CD14-positive monocyte (primary cell): ENCODE results near the gene MIER3. TPM values are rescaled to one million over a fixed set of nuclear protein-coding genes. Genes with fewer than 3 reads are reported as not detected.

Experiments used
- DNase-seq, 3 donors: peaks; one replicate each; pipeline ENCODE4 v3.0.0-alpha.2; 2011 to 2022
- H2AFZ ChIP-seq: 2 replicates; pipeline ENCODE4 v1.6.0; 2012; ENCODE audit warnings: mild to moderate bottlenecking, low read depth, low read length, inconsistent platforms; ENCODE audit not compliant: insufficient read depth, poor library complexity, severe bottlenecking
- H3K27ac ChIP-seq, 2 donors: 1 replicate in 1 of 2; 2 replicates in 1 of 2; pipeline ENCODE4 v1.5.1; 2012 to 2013; ENCODE audit warnings: low read length in 2 of 2, control low read depth in 1 of 2, inconsistent platforms in 1 of 2, low read depth in 1 of 2, mild to moderate bottlenecking in 1 of 2
- H3K27me3 ChIP-seq, 2 donors: one replicate each; pipeline versions ENCODE4 v1.6.0 to v1.6.1; 2011 to 2013; ENCODE audit warnings: low read length in 2 of 2; ENCODE audit not compliant: control insufficient read depth in 2 of 2, insufficient read depth in 2 of 2
- H3K36me3 ChIP-seq, 2 donors: replicated peaks in 1 of 2; 1 replicate in 1 of 2; 2 replicates in 1 of 2; pipeline versions ENCODE4 v1.5.1 to v1.6.1; 2012 to 2013; ENCODE audit warnings: low read length in 2 of 2, control low read depth in 1 of 2, inconsistent platforms in 1 of 2, mild to moderate bottlenecking in 1 of 2; ENCODE audit not compliant: insufficient read depth in 2 of 2, control insufficient read depth in 1 of 2
- H3K4me1 ChIP-seq, 2 donors: 1 replicate in 1 of 2; 2 replicates in 1 of 2; pipeline versions ENCODE4 v1.5.1 to v1.6.1; 2012 to 2013; ENCODE audit warnings: low read length in 2 of 2, control low read depth in 1 of 2, inconsistent platforms in 1 of 2, mild to moderate bottlenecking in 1 of 2, moderate library complexity in 1 of 2; ENCODE audit not compliant: insufficient read depth in 2 of 2, control insufficient read depth in 1 of 2
- H3K4me2 ChIP-seq: replicated peaks from 2 replicates; pipeline ENCODE3; 2012; ENCODE audit warnings: low read length, moderate library complexity, mild to moderate bottlenecking; ENCODE audit not compliant: poor library complexity, severe bottlenecking; ENCODE audit errors: extremely low read depth
- H3K4me3 ChIP-seq, 3 experiments: fragments of 200-600 bp in 1 of 3; sonication (generic) in 1 of 3; replicated peaks in 1 of 3; 1 replicate in 2 of 3; 2 replicates in 1 of 3; pipeline ENCODE4 v1.5.1; 2011 to 2013; ENCODE audit warnings: low read length in 3 of 3, mild to moderate bottlenecking in 3 of 3, control low read depth in 2 of 3, low read depth in 2 of 3, inconsistent platforms in 1 of 3, moderate library complexity in 1 of 3
- H3K79me2 ChIP-seq: 2 replicates; pipeline ENCODE4 v1.6.0; 2012; ENCODE audit warnings: mild to moderate bottlenecking, control low read depth, inconsistent platforms, low read length, moderate library complexity; ENCODE audit not compliant: insufficient read depth
- H3K9ac ChIP-seq: 2 replicates; pipeline ENCODE4 v1.6.0; 2017; ENCODE audit warnings: low read length, mild to moderate bottlenecking; ENCODE audit not compliant: insufficient read depth, poor library complexity, severe bottlenecking
- H3K9me3 ChIP-seq, 2 donors: replicated peaks in 1 of 2; 1 replicate in 1 of 2; 2 replicates in 1 of 2; pipeline versions ENCODE4 v1.5.1 to v1.6.1; 2012 to 2013; ENCODE audit warnings: low read length in 2 of 2, control low read depth in 1 of 2; ENCODE audit not compliant: control insufficient read depth in 1 of 2, insufficient read depth in 1 of 2
- H4K20me1 ChIP-seq: 2 replicates; pipeline ENCODE4 v1.6.0; 2012; ENCODE audit warnings: mild to moderate bottlenecking, low read length, control low read depth, moderate library complexity; ENCODE audit not compliant: insufficient read depth
- H3K27ac Mint-ChIP-seq, 7 donors: one replicate each; pipeline ENCODE4 v1.8.0; 2020; ENCODE audit warnings: mild to moderate bottlenecking in 7 of 7, mixed read lengths in 7 of 7, moderate library complexity in 6 of 7, inconsistent platforms in 2 of 7
- H3K27me3 Mint-ChIP-seq, 3 donors: one replicate each; pipeline ENCODE4 v1.8.0; 2021 to 2022; ENCODE audit warnings: low read depth in 3 of 3, mild to moderate bottlenecking in 3 of 3, mixed read lengths in 3 of 3, moderate library complexity in 3 of 3, inconsistent platforms in 1 of 3
- H3K36me3 Mint-ChIP-seq, 2 donors: one replicate each; pipeline ENCODE4 v1.8.0; 2020; ENCODE audit warnings: mixed read lengths in 2 of 2, inconsistent platforms in 1 of 2, mild to moderate bottlenecking in 1 of 2
- H3K4me1 Mint-ChIP-seq: one replicate; pipeline ENCODE4 v1.8.0; 2020; ENCODE audit warnings: mild to moderate bottlenecking, mixed read lengths
- H3K4me3 Mint-ChIP-seq, 2 donors: one replicate each; pipeline ENCODE4 v1.8.0; 2020; ENCODE audit warnings: mild to moderate bottlenecking in 2 of 2, mixed read lengths in 2 of 2, moderate library complexity in 1 of 2
- H3K9me3 Mint-ChIP-seq, 7 donors: one replicate each; pipeline ENCODE4 v1.8.0; 2020 to 2022; ENCODE audit warnings: mixed read lengths in 7 of 7, mild to moderate bottlenecking in 6 of 7, moderate library complexity in 6 of 7, inconsistent platforms in 2 of 7
- WGBS: methylation state at CpG from one replicate; pipeline ENCODE4 v1.1.5; 2013; ENCODE audit warnings: missing lambda C conversion rate; ENCODE audit not compliant: insufficient coverage; 5-methylcytosine and 5-hydroxymethylcytosine counted together
- intact Hi-C, 2 donors: fragments of 100-400 bp; cut with micrococcal nuclease; formaldehyde crosslinking; loops; one replicate each; pipeline versions ENCODE4 v1.15.0 to v1.15.1; 2023
- polyA plus RNA-seq, 3 donors: library from polyadenylated mRNA; depleted of rRNA in 1 of 3; unstranded in 2 of 3; stranded (reverse) in 1 of 3; fragments of 300-500 nt in 2 of 3; fragments of >200 nt in 1 of 3; fragmentation: Illumina TruSeq in 2 of 3; gene quantifications; 1 replicate in 2 of 3; 2 replicates in 1 of 3; pipeline ENCODE4 v1.2.3, GENCODE V29; 2012 to 2021
- TF ChIP-seq, protein P1 (sequence below): fragments of 200-600 bp; IDR thresholded peaks from one replicate; pipeline ENCODE4 v1.8.0; 2022; ENCODE audit warnings: antibody characterized with exemption, mild to moderate bottlenecking

MIER3 gene
- polyA plus RNA-seq, 3 donors = 2.4 to 5.7 (median 2.9) TPM

DNA sequence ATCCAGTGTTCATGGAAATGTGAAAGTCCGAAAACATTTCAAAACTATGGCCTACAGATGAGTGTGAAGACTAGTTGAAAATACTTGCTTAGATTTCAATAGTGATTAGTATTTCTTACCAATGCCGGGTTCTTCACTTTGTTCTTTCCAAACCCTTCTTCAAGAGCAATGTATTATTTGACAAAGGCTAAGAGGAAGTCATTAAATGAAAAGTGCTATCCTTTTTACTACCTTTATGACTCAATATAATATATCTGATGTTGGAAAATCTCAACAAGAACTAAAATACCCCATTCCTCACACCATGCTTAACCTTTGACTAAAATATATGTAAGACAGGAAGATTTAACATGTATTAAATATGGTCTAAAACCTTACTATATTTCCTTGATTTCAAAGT lies 6.7 kb upstream of the MIER3 start:
- H3K9ac ChIP-seq = no peak overlapping the region
- no peaks in the 10 kb centered on the region for H3K4me1 ChIP-seq
- Mint-ChIP-seq H3K4me1 (peaks cover 5% of the 10 kb centered on the region), H3K27me3 (peaks cover 10 to 17% (median 11%) of the 10 kb centered on the region in 3 donors), H3K36me3 (no peaks in the 10 kb centered on the region), H3K9me3 (peaks cover 0 to 11% (median 5%) of the 10 kb centered on the region in 7 donors), H3K4me3 (no peak overlapping the region), H3K27ac (no peak overlapping the region)
- DNase-seq = no peak
- H2AFZ ChIP-seq = no peak overlapping the region
- H4K20me1 ChIP-seq = no peaks in the 10 kb centered on the region
- TF ChIP-seq, protein P1, sequence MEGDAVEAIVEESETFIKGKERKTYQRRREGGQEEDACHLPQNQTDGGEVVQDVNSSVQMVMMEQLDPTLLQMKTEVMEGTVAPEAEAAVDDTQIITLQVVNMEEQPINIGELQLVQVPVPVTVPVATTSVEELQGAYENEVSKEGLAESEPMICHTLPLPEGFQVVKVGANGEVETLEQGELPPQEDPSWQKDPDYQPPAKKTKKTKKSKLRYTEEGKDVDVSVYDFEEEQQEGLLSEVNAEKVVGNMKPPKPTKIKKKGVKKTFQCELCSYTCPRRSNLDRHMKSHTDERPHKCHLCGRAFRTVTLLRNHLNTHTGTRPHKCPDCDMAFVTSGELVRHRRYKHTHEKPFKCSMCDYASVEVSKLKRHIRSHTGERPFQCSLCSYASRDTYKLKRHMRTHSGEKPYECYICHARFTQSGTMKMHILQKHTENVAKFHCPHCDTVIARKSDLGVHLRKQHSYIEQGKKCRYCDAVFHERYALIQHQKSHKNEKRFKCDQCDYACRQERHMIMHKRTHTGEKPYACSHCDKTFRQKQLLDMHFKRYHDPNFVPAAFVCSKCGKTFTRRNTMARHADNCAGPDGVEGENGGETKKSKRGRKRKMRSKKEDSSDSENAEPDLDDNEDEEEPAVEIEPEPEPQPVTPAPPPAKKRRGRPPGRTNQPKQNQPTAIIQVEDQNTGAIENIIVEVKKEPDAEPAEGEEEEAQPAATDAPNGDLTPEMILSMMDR = no peak
- H3K4me3 ChIP-seq = no peak overlapping the region
- no peaks in the 10 kb centered on the region for H3K79me2 ChIP-seq
- H3K27me3 ChIP-seq = peaks cover 5 to 16% of the 10 kb centered on the region in 2 donors
- H3K4me2 ChIP-seq = no peak overlapping the region
- intact Hi-C loops = loop anchor here in 1 of 2 donors (10.0 kb wide), 1 partner anchor 54 kb away; the partner anchor contains the start of gene SETD9
- no peaks in the 10 kb centered on the region for H3K9me3 ChIP-seq
- H3K36me3 ChIP-seq = no peaks in the 10 kb centered on the region
- WGBS = no CpG with 5 or more reads among the region's 2 CpGs
- no peak overlapping the region for H3K27ac ChIP-seq

DNA sequence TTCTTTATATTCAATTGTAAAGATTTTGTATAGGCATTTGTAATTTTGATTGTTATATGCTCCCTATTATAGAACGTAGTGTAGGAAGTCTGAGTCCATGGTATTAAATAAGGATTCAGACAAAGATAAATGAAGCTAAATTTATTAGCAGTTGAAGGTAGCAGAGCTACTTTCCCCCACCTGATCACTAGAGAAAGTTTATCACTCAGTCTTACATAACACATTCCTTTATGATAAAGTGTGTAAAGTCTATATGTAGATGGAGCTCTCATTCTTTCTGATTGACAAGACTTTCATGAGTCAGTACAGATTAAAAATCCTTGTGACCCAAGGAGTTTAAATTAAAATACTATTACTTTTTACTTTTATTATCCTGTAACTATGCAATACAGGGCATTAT lies 2.3 kb upstream of the MIER3 start:
- Mint-ChIP-seq H3K9me3 (peaks cover 0 to 2% (median 0%) of the 10 kb centered on the region in 7 donors), H3K4me1 (peaks cover 24% of the 10 kb centered on the region), H3K36me3 (peaks cover 0 to 2% of the 10 kb centered on the region in 2 donors), H3K27ac (no peak overlapping the region), H3K27me3 (peaks cover 15 to 24% (median 22%) of the 10 kb centered on the region in 3 donors), H3K4me3 (no peak overlapping the region)
- H3K36me3 ChIP-seq = no peaks in the 10 kb centered on the region
- no peak for DNase-seq
- H3K27me3 ChIP-seq = peaks cover 12 to 24% of the 10 kb centered on the region in 2 donors
- WGBS = no CpG with 5 or more reads among the region's 1 CpG
- H3K4me3 ChIP-seq = no peak overlapping the region
- no peaks in the 10 kb centered on the region for H3K9me3 ChIP-seq
- peaks cover 9% of the 10 kb centered on the region for H3K79me2 ChIP-seq
- intact Hi-C loops = loop anchor here in 1 of 2 donors (10.0 kb wide), 1 partner anchor 49 kb away; the partner anchor contains the start of gene SETD9
- no peak overlapping the region for H3K4me2 ChIP-seq
- TF ChIP-seq, protein P1 = no peak
- H3K4me1 ChIP-seq = peaks cover 13 to 25% of the 10 kb centered on the region in 2 donors
- no peak overlapping the region for H3K27ac ChIP-seq
- no peak overlapping the region for H2AFZ ChIP-seq
- H3K9ac ChIP-seq = no peak overlapping the region
- H4K20me1 ChIP-seq = no peaks in the 10 kb centered on the region
